K562 (cell line): ENCODE measurements around the gene KCND3. TPM values are rescaled to one million over a fixed set of nuclear protein-coding genes. Genes with fewer than 3 reads are reported as not detected.
A peak's percentile ranks its signal among the peaks of the same experiment; 100 is the strongest.

Experiments
- BDP1 ChIP-seq: IDR thresholded peaks from 3 replicates; pipeline ENCODE4 v1.6.1; 2011; ENCODE audit not compliant: insufficient read length, insufficient read depth
- CBFA2T2 ChIP-seq: fragments of 450-650 bp; conservative IDR thresholded peaks from 2 replicates; pipeline ENCODE4 v1.6.1; 2017; ENCODE audit warnings: mild to moderate bottlenecking
- CLOCK ChIP-seq: fragments of 250-450 bp; sonication (Bioruptor Pico); IDR thresholded peaks from 2 replicates; pipeline ENCODE4 v1.4.0; 2020; ENCODE audit warnings: mild to moderate bottlenecking, moderate library complexity, borderline replicate concordance
- CSDE1 ChIP-seq, 2 experiments: fragments of 450-650 bp; IDR thresholded peaks; 2 replicates each; pipeline ENCODE4 v1.6.1; 2016; ENCODE audit warnings: mild to moderate bottlenecking in 1 of 2
- FOXK1 ChIP-seq: sonication (generic); formaldehyde crosslinking; IDR thresholded peaks from 2 replicates; pipeline ENCODE4 v1.8.0; 2022; ENCODE audit warnings: missing genetic modification reagents, mild to moderate bottlenecking, borderline replicate concordance
- FOXK2 ChIP-seq, 2 experiments: fragments of 450-650 bp; IDR thresholded peaks in 1 of 2; conservative IDR thresholded peaks in 1 of 2; 2 replicates each; pipeline ENCODE4 v1.6.1; 2016; ENCODE audit warnings: low read depth in 2 of 2, mild to moderate bottlenecking in 1 of 2
- FOXO4 ChIP-seq: fragments of 450-650 bp; formaldehyde crosslinking; IDR thresholded peaks from 2 replicates; pipeline ENCODE4 v1.4.0; 2020; ENCODE audit warnings: mild to moderate bottlenecking, moderate library complexity
- HMBOX1 ChIP-seq: sonication (generic); IDR thresholded peaks from 2 replicates; pipeline ENCODE4 v1.6.1; 2016
- L3MBTL2 ChIP-seq: fragments of 450-650 bp; IDR thresholded peaks from 2 replicates; pipeline ENCODE4 v1.6.1; 2016; ENCODE audit warnings: mild to moderate bottlenecking, moderate library complexity
- NFXL1 ChIP-seq: fragments of 450-650 bp; formaldehyde crosslinking; IDR thresholded peaks from 2 replicates; pipeline ENCODE4 v1.4.0; 2021; ENCODE audit warnings: mild to moderate bottlenecking
- POLR2A ChIP-seq: fragments of 450-650 bp; conservative IDR thresholded peaks from 2 replicates; pipeline ENCODE4 v1.6.1; 2016
- SNIP1 ChIP-seq: fragments of 450-650 bp; IDR thresholded peaks from 2 replicates; pipeline ENCODE4 v1.7.1; 2017; ENCODE audit warnings: low read depth, mild to moderate bottlenecking
- SREBF2 ChIP-seq: sonication (generic); formaldehyde crosslinking; IDR thresholded peaks from 2 replicates; pipeline ENCODE4 v1.4.0; 2020; ENCODE audit warnings: mild to moderate bottlenecking, missing genetic modification reagents
- STAT5A ChIP-seq: IDR thresholded peaks from 2 replicates; pipeline ENCODE4 v1.6.1; 2012; ENCODE audit warnings: low read length, inconsistent platforms, borderline replicate concordance
- TSC22D4 ChIP-seq: fragments of 450-650 bp; IDR thresholded peaks from 2 replicates; pipeline ENCODE4 v1.6.1; 2016; ENCODE audit warnings: missing genetic modification characterization, missing biosample characterization, control low read depth
- U2AF1 ChIP-seq: fragments of 200-400 bp; formaldehyde crosslinking; optimal IDR thresholded peaks from 2 replicates; pipeline ENCODE3; 2017; ENCODE audit warnings: mild to moderate bottlenecking, low read depth, low read length, moderate library complexity
- ZFX ChIP-seq: sonication (generic); formaldehyde crosslinking; IDR thresholded peaks from 2 replicates; pipeline ENCODE4 v1.8.0; 2022; ENCODE audit warnings: mild to moderate bottlenecking, missing genetic modification reagents, moderate library complexity
- ZKSCAN3 ChIP-seq: fragments of 250-450 bp; sonication (Bioruptor Pico); IDR thresholded peaks from 2 replicates; pipeline ENCODE4 v1.4.0; 2020
- ZNF316 ChIP-seq: fragments of 450-650 bp; IDR thresholded peaks from 2 replicates; pipeline ENCODE4 v1.6.1; 2016
- ZNF507 ChIP-seq: conservative IDR thresholded peaks from 2 replicates; pipeline ENCODE4 v1.6.1; 2017; ENCODE audit warnings: missing genetic modification characterization, missing compliant biosample characterization
- ZNF583 ChIP-seq: fragments of 250-450 bp; sonication (Bioruptor Pico); IDR thresholded peaks from 2 replicates; pipeline ENCODE4 v1.4.0; 2020
- ZNF75A ChIP-seq: fragments of 450-650 bp; formaldehyde crosslinking; IDR thresholded peaks from 2 replicates; pipeline ENCODE4 v1.4.0; 2020; ENCODE audit warnings: mild to moderate bottlenecking
- ZNF785 ChIP-seq: fragments of 250-450 bp; sonication (Bioruptor Pico); IDR thresholded peaks from 2 replicates; pipeline ENCODE4 v1.4.0; 2020; ENCODE audit warnings: mild to moderate bottlenecking
- polyA plus RNA-seq, 8 experiments: library from polyadenylated mRNA; depleted of rRNA in 4 of 8; stranded (reverse) in 5 of 8; unstranded in 3 of 8; fragments of >200 nt; fragmentation: Nextera tagmentation in 2 of 8; fragmentation: Illumina TruSeq in 1 of 8; extraction: Ambion mirVana in 2 of 8; extraction: Trizol in 1 of 8; gene quantifications; 2 replicates each; pipeline versions ENCODE4 v1.2.1 to v1.2.3, GENCODE V29; 2011 to 2014; ENCODE audit warnings: inconsistent platforms in 1 of 8, missing spikeins in 1 of 8
- total RNA-seq, 7 experiments: library from RNA; depleted of rRNA in 6 of 7; stranded (reverse); fragments of >200 nt in 6 of 7; fragmentation: Illumina TruSeq in 2 of 7; extraction: Trizol in 2 of 7; gene quantifications; 2 replicates each; pipeline versions ENCODE4 v1.2.1 to v1.2.3, GENCODE V29; 2011 to 2021; ENCODE audit warnings: low replicate concordance in 1 of 7
- TF ChIP-seq, protein P1 (sequence below), 3 experiments: IDR thresholded peaks in 2 of 3; conservative IDR thresholded peaks in 1 of 3; 2 replicates each; pipeline ENCODE4 v1.5.1; 2011 to 2012; ENCODE audit warnings: low read length in 3 of 3, mild to moderate bottlenecking in 3 of 3, control low read depth in 2 of 3, improper control_type of control experiment in 1 of 3, inconsistent platforms in 1 of 3, low read depth in 1 of 3, mixed read lengths in 1 of 3, moderate library complexity in 1 of 3; ENCODE audit not compliant: insufficient read depth in 2 of 3

Gene KCND3
- total and polyA plus RNA-seq, 9 of the 15 experiments (the other 6 are each of a cell fraction or from before 2014, with no cell fraction given), result not detected

- TF ChIP-seq ZNF316, result no peak
- TF ChIP-seq, protein P1, sequence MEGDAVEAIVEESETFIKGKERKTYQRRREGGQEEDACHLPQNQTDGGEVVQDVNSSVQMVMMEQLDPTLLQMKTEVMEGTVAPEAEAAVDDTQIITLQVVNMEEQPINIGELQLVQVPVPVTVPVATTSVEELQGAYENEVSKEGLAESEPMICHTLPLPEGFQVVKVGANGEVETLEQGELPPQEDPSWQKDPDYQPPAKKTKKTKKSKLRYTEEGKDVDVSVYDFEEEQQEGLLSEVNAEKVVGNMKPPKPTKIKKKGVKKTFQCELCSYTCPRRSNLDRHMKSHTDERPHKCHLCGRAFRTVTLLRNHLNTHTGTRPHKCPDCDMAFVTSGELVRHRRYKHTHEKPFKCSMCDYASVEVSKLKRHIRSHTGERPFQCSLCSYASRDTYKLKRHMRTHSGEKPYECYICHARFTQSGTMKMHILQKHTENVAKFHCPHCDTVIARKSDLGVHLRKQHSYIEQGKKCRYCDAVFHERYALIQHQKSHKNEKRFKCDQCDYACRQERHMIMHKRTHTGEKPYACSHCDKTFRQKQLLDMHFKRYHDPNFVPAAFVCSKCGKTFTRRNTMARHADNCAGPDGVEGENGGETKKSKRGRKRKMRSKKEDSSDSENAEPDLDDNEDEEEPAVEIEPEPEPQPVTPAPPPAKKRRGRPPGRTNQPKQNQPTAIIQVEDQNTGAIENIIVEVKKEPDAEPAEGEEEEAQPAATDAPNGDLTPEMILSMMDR (IDR thresholded peaks at IDR 0.05 in 2 of 3, conservative IDR thresholded peaks at IDR 0.05 in 1 of 3; ENCODE audit: insufficient read depth in 2 of 3, low read depth in 1 of 3, low read length in 3 of 3), result no peak
- TF ChIP-seq CLOCK (CRISPR knock-in tag), result no peak
- peak; percentile 70 for TF ChIP-seq ZFX (CRISPR knock-in tag)
- no peak for TF ChIP-seq TSC22D4 (tag)
- TF ChIP-seq SREBF2 (CRISPR knock-in tag), result no peak
- no peak; the same call in 1 of the 2 replicates for TF ChIP-seq POLR2A
- TF ChIP-seq STAT5A, result no peak
- TF ChIP-seq FOXK2 (conservative IDR thresholded peaks at IDR 0.05 in 1 of 2, IDR thresholded peaks at IDR 0.05 in 1 of 2; ENCODE audit: low read depth in 2 of 2), result no peak
- TF ChIP-seq BDP1, result no peak
- no peak for TF ChIP-seq CSDE1 (IDR thresholded peaks at IDR 0.05)
- TF ChIP-seq ZNF583 (CRISPR knock-in tag), result no peak
- peak; percentile 99 for TF ChIP-seq L3MBTL2
- no peak for TF ChIP-seq ZNF75A
- TF ChIP-seq CBFA2T2, result peak; percentile 57
- TF ChIP-seq SNIP1, result no peak
- TF ChIP-seq ZNF785 (CRISPR knock-in tag), result no peak
- no peak for TF ChIP-seq ZNF507 (tag)
- no peak for TF ChIP-seq U2AF1
- TF ChIP-seq FOXK1 (CRISPR knock-in tag), result peak; percentile 98
- no peak for TF ChIP-seq HMBOX1
- TF ChIP-seq NFXL1 (CRISPR knock-in tag), result no peak
- TF ChIP-seq ZKSCAN3 (CRISPR knock-in tag), result no peak
- TF ChIP-seq FOXO4 (CRISPR knock-in tag), result no peak
Observed at GRCh38 chr1:111739194-111739924, 250.1 kb downstream of the KCND3 start, which contains the start of gene INKA2 (continued).
